H1 (cell line): ENCODE measurements around the gene ERICH2. TPM values are rescaled to one million over a fixed set of nuclear protein-coding genes. Genes with fewer than 3 reads are reported as not detected.

Source experiments
- CTCF ChIA-PET: fragments of 300-600 bp; sonication (Branson Sonifier 250); formaldehyde crosslinking; loops from one replicate; lab custom pipeline; 2021; ENCODE audit not compliant: partially characterized antibody; lab: Charles Lee
- POLR2A ChIA-PET: fragments of 300-600 bp; sonication (Branson Sonifier 250); formaldehyde crosslinking; loops from one replicate; lab custom pipeline; 2021; ENCODE audit warnings: inconsistent platforms; ENCODE audit not compliant: partially characterized antibody; lab: Charles Lee
- DNase-seq, 2 experiments: peaks; one replicate each; pipeline versions ENCODE4 v3.0.0 to v3.0.0-alpha.2; 2010 to 2022; ENCODE audit warnings: low spot score in 2 of 2, low read depth in 1 of 2, mixed read lengths in 1 of 2
- FAIRE-seq: peaks from 2 replicates; lab custom pipeline; 2011; peaks lifted over from hg19 to GRCh38; lab: Jason Lieb, UNC
- H2AFZ ChIP-seq: 2 replicates; pipeline ENCODE4 v1.8.1; 2012; ENCODE audit warnings: low read length, inconsistent platforms
- H2AK5ac ChIP-seq: 2 replicates; pipeline ENCODE4 v1.6.1; 2013; ENCODE audit warnings: low read depth, low read length
- H2BK120ac ChIP-seq: replicated peaks from 2 replicates; pipeline ENCODE3; 2013; ENCODE audit warnings: low read depth, low read length, inconsistent platforms
- H2BK12ac ChIP-seq: 2 replicates; pipeline ENCODE4 v1.6.1; 2013; ENCODE audit warnings: low read depth, low read length
- H2BK15ac ChIP-seq: 2 replicates; pipeline ENCODE4 v1.6.1; 2013; ENCODE audit warnings: low read length
- H2BK20ac ChIP-seq: 2 replicates; pipeline ENCODE4 v1.6.1; 2013; ENCODE audit warnings: low read length
- H2BK5ac ChIP-seq: 2 replicates; pipeline ENCODE4 v1.6.1; 2013; ENCODE audit warnings: low read depth, low read length
- H3K14ac ChIP-seq: 2 replicates; pipeline ENCODE4 v1.6.1; 2013; ENCODE audit warnings: inconsistent platforms; ENCODE audit not compliant: insufficient read length
- H3K18ac ChIP-seq: 2 replicates; pipeline ENCODE4 v1.6.1; 2013; ENCODE audit warnings: low read length; ENCODE audit errors: extremely low read depth
- H3K23ac ChIP-seq: 2 replicates; pipeline ENCODE4 v1.6.1; 2013; ENCODE audit warnings: inconsistent platforms; ENCODE audit not compliant: insufficient read length
- H3K23me2 ChIP-seq: 2 replicates; pipeline ENCODE4 v1.6.1; 2013; ENCODE audit warnings: low read depth, low read length
- H3K27ac ChIP-seq: 2 replicates; pipeline ENCODE4 v1.6.1; 2011; ENCODE audit warnings: low read depth, low read length, inconsistent platforms
- H3K27me3 ChIP-seq, 4 experiments: replicated peaks in 1 of 4; 1 replicate in 1 of 4; 2 replicates in 3 of 4; pipeline versions ENCODE4 v1.6.1 to v1.8.1; 2011 to 2013; ENCODE audit warnings: low read length in 3 of 4, mild to moderate bottlenecking in 3 of 4, inconsistent platforms in 2 of 4, mixed read lengths in 2 of 4, moderate library complexity in 1 of 4; ENCODE audit not compliant: control insufficient read depth in 3 of 4, insufficient read depth in 3 of 4; ENCODE audit errors: extremely low read depth in 1 of 4
- H3K36me3 ChIP-seq, 4 experiments: 2 replicates each; pipeline versions ENCODE4 v1.6.1 to v1.8.1; 2011 to 2013; ENCODE audit warnings: mild to moderate bottlenecking in 4 of 4, low read length in 3 of 4, moderate library complexity in 2 of 4, control low read depth in 1 of 4, inconsistent platforms in 1 of 4; ENCODE audit not compliant: insufficient read depth in 4 of 4, control insufficient read depth in 2 of 4
- H3K4ac ChIP-seq: replicated peaks from 2 replicates; pipeline ENCODE3; 2013; ENCODE audit warnings: low read length, low read depth, mixed read lengths, inconsistent platforms; ENCODE audit not compliant: insufficient read length
- H3K4me1 ChIP-seq, 4 experiments: replicated peaks in 1 of 4; 1 replicate in 1 of 4; 2 replicates in 3 of 4; pipeline versions ENCODE4 v1.6.1 to v1.8.1; 2011 to 2013; ENCODE audit warnings: low read length in 3 of 4, inconsistent platforms in 2 of 4, mixed read lengths in 1 of 4; ENCODE audit not compliant: insufficient read depth in 4 of 4, control insufficient read depth in 3 of 4
- H3K4me2 ChIP-seq, 2 experiments: 2 replicates each; pipeline versions ENCODE4 v1.6.1 to v1.8.1; 2011 to 2013; ENCODE audit warnings: low read depth in 2 of 2, low read length in 2 of 2, control low read depth in 1 of 2, inconsistent platforms in 1 of 2, mild to moderate bottlenecking in 1 of 2; ENCODE audit not compliant: insufficient read depth in 1 of 2
- H3K4me3 ChIP-seq, 4 experiments: fragments of 200-600, 300-600 bp in 1 of 4; sonication (generic), shearing (Covaris generic), sonication (Bioruptor Twin) in 1 of 4; 2 replicates each; pipeline versions ENCODE4 v1.5.1 to v1.8.1; 2011 to 2016; ENCODE audit warnings: low read length in 4 of 4, low read depth in 3 of 4, control low read depth in 2 of 4, inconsistent platforms in 2 of 4, mild to moderate bottlenecking in 2 of 4, mixed read lengths in 1 of 4, moderate library complexity in 1 of 4; ENCODE audit not compliant: insufficient read depth in 2 of 4; ENCODE audit errors: extremely low read depth in 1 of 4
- H3K56ac ChIP-seq: replicated peaks from 2 replicates; pipeline ENCODE3; 2013; ENCODE audit warnings: low read depth, mild to moderate bottlenecking, mixed read lengths, low read length, inconsistent platforms; ENCODE audit not compliant: insufficient read length
- H3K79me1 ChIP-seq: 2 replicates; pipeline ENCODE4 v1.6.1; 2013; ENCODE audit warnings: low read depth, low read length, control low read depth
- H3K79me2 ChIP-seq, 2 experiments: 2 replicates each; pipeline versions ENCODE4 v1.6.1 to v1.8.1; 2012 to 2013; ENCODE audit warnings: low read length in 2 of 2, mild to moderate bottlenecking in 2 of 2, inconsistent platforms in 1 of 2; ENCODE audit not compliant: insufficient read depth in 2 of 2, control insufficient read depth in 1 of 2
- H3K9ac ChIP-seq, 4 experiments: replicated peaks in 1 of 4; 1 replicate in 1 of 4; 2 replicates in 3 of 4; pipeline versions ENCODE4 v1.6.1 to v1.8.1; 2011 to 2013; ENCODE audit warnings: low read depth in 3 of 4, low read length in 3 of 4, control low read depth in 2 of 4, mild to moderate bottlenecking in 2 of 4, moderate library complexity in 2 of 4, inconsistent platforms in 1 of 4; ENCODE audit errors: extremely low read depth in 1 of 4
- H3K9me3 ChIP-seq, 2 experiments: 2 replicates each; pipeline versions ENCODE4 v1.6.1 to v1.8.1; 2012 to 2013; ENCODE audit warnings: mild to moderate bottlenecking in 2 of 2, moderate library complexity in 2 of 2, control low read depth in 1 of 2, inconsistent platforms in 1 of 2, low read depth in 1 of 2, low read length in 1 of 2, mixed read lengths in 1 of 2; ENCODE audit not compliant: insufficient read depth in 2 of 2
- H4K20me1 ChIP-seq, 2 experiments: replicated peaks in 1 of 2; 2 replicates each; pipeline versions ENCODE3 to v1.8.1; 2011 to 2013; ENCODE audit warnings: inconsistent platforms in 2 of 2, low read length in 2 of 2, mild to moderate bottlenecking in 1 of 2; ENCODE audit not compliant: insufficient read depth in 2 of 2, control insufficient read depth in 1 of 2
- H4K5ac ChIP-seq: 2 replicates; pipeline ENCODE4 v1.6.1; 2013; ENCODE audit warnings: low read length, low read depth, mixed read lengths, inconsistent platforms; ENCODE audit not compliant: insufficient read length
- H4K8ac ChIP-seq: 2 replicates; pipeline ENCODE4 v1.8.0; 2013; ENCODE audit warnings: mild to moderate bottlenecking, moderate library complexity, low read length, inconsistent platforms; ENCODE audit not compliant: insufficient read depth; ENCODE audit errors: extremely low read depth
- H4K91ac ChIP-seq: replicated peaks from 2 replicates; pipeline ENCODE3; 2013; ENCODE audit warnings: low read length, mixed read lengths, inconsistent platforms; ENCODE audit not compliant: insufficient read length
- FOSL1 ChIP-seq: IDR thresholded peaks from 2 replicates; pipeline ENCODE4 v1.6.1; 2011; ENCODE audit warnings: mild to moderate bottlenecking, low read depth, low read length, moderate library complexity; ENCODE audit not compliant: insufficient read depth
- MAX ChIP-seq: IDR thresholded peaks from 2 replicates; pipeline ENCODE4 v1.6.1; 2012; ENCODE audit warnings: inconsistent platforms
- PHF8 ChIP-seq: fragments of 200-600 bp; sonication (generic); conservative IDR thresholded peaks from 2 replicates; pipeline ENCODE4 v1.7.1; 2012; ENCODE audit warnings: low read depth, mild to moderate bottlenecking, inconsistent platforms, low read length, moderate library complexity
- WGBS, 2 experiments: shearing (Covaris generic) in 1 of 2; methylation state at CpG; one replicate each; pipeline versions ENCODE4 v1.1.6 to v1.1.7; 2013 to 2015; ENCODE audit warnings: low lambda C conversion rate in 2 of 2, mixed read lengths in 2 of 2, inconsistent platforms in 1 of 2, low coverage in 1 of 2, missing lambda C conversion rate in 1 of 2; ENCODE audit not compliant: insufficient replicate concordance in 2 of 2, insufficient coverage in 1 of 2, insufficient read length in 1 of 2; ENCODE audit errors: extremely low coverage in 1 of 2, missing lambda C conversion rate in 1 of 2; 5-methylcytosine and 5-hydroxymethylcytosine counted together
- polyA plus RNA-seq, 7 experiments: library from polyadenylated mRNA; depleted of rRNA in 3 of 7; stranded (reverse) in 5 of 7; unstranded in 2 of 7; fragments of >200 nt in 5 of 7; fragments of 200-250 nt in 2 of 7; gene quantifications; 1 replicate in 5 of 7; 2 replicates in 1 of 7; 4 replicates in 1 of 7; pipeline versions ENCODE4 v1.2.1 to v1.2.3, GENCODE V29; 2011 to 2013; ENCODE audit warnings: missing spikeins in 2 of 7, mixed read lengths in 2 of 7
- total RNA-seq: library from RNA; stranded (reverse); fragmentation: NEBNext Ultra II Directional; extraction: Animal tissue kit (Norgen Biotek cat#: 25700); gene quantifications from 2 replicates; pipeline ENCODE4 v1.2.1, GENCODE V29; 2021

The ERICH2 gene
- total and polyA plus RNA-seq, 2 of the 8 experiments (the other 6 are each of a cell fraction or from before 2014, with no cell fraction given) = 0.20 to 2.1 TPM

- no peak for TF ChIP-seq PHF8
- TF ChIP-seq MAX = no peak; the same call in 1 of the 2 replicates
- no peak for TF ChIP-seq FOSL1
- CTCF ChIA-PET = interaction anchor here (0.5 to 6.1 kb wide), 34 partner anchors 11 to 578 kb away, joined by 3 to 68 read pairs (median 5); partner anchors contain the start of gene SP5
- peak in 1 of 2 experiments; percentile 53 for DNase-seq
These were observed 44.5 kb downstream of the ERICH2 start for GRCh38 chr2:170814533-170815230.

More at GRCh38 chr2:170814533-170815230, 44.5 kb downstream of the ERICH2 start:
- Histone ChIP-seq H3K9me3 (no peaks in the 10 kb centered on the region), H2BK20ac (no peak overlapping the region), H3K27me3 (peaks cover 49 to 69% (median 67%) of the 10 kb centered on the region in 4 experiments), H3K4me1 (peaks cover 3 to 40% (median 17%) of the 10 kb centered on the region in 4 experiments), H4K8ac (no peak overlapping the region), H3K56ac (no peak overlapping the region), H3K27ac (no peak overlapping the region), H3K23ac (no peak overlapping the region), H4K20me1 (peaks cover 0 to 7% of the 10 kb centered on the region in 2 experiments), H3K36me3 (no peaks in the 10 kb centered on the region; a peak in 1 of 8 replicates), H2BK120ac (no peak overlapping the region), H2BK5ac (no peak overlapping the region), H3K4me2 (peak overlapping the region; percentile 76 to 89), H3K4me3 (peak overlapping the region; percentile 3 to 70 (median 52); a peak in 7 of 8 replicates), H2BK15ac (no peak overlapping the region), H2AK5ac (no peak overlapping the region), H3K79me1 (no peaks in the 10 kb centered on the region), H2AFZ (no peak overlapping the region), H3K18ac (no peak overlapping the region), H3K4ac (no peak overlapping the region), H3K14ac (no peak overlapping the region), H3K79me2 (no peaks in the 10 kb centered on the region), H4K5ac (no peak overlapping the region), H3K9ac (no peak overlapping the region), H2BK12ac (no peak overlapping the region), H3K23me2 (peaks cover 42% of the 10 kb centered on the region), H4K91ac (no peak overlapping the region)
- POLR2A ChIA-PET = interaction anchor here (1.7 to 3.9 kb wide), 2 partner anchors 97 to 102 kb away, joined by 4 to 13 read pairs; no protein-coding TSS in a partner anchor
- WGBS, 2 experiments = 10% methylated on average over 31 of the region's 31 CpGs; no CpG with 5 or more reads in 1 of the 2 experiments
- FAIRE-seq = no peak
